Left lung (tissue), 10 donors: ENCODE measurements around the gene ANKS1B. TPM values are rescaled to one million over a fixed set of nuclear protein-coding genes. Genes with fewer than 3 reads are reported as not detected.

ENCODE experiments used
- ATAC-seq: fragments of 200-7000 bp; cut with Tn5 transposase; one replicate; pipeline ENCODE4 v1.9.1; 2020; ENCODE audit warnings: moderate library complexity
- DNase-seq, 4 donors: peaks; one replicate each; pipeline ENCODE4 v3.0.0-alpha.2; 2013 to 2020
- H3K27ac ChIP-seq, 2 donors: fragments of 200-600 bp; sonication (generic) in 1 of 2; one replicate each; pipeline versions ENCODE4 v1.5.0 to v1.8.0; 2020 to 2021
- H3K27me3 ChIP-seq, 2 donors: fragments of 200-600 bp; sonication (generic) in 1 of 2; one replicate each; pipeline versions ENCODE4 v1.5.0 to v1.8.0; 2020 to 2021
- H3K36me3 ChIP-seq, 2 donors: fragments of 200-600 bp; sonication (generic) in 1 of 2; one replicate each; pipeline versions ENCODE4 v1.5.0 to v1.8.0; 2020 to 2021
- H3K4me1 ChIP-seq, 2 donors: fragments of 200-600 bp; one replicate each; pipeline ENCODE4 v1.8.0; 2021
- H3K4me3 ChIP-seq, 2 donors: fragments of 200-600 bp; sonication (generic) in 1 of 2; one replicate each; pipeline versions ENCODE4 v1.5.0 to v1.8.0; 2020 to 2021; ENCODE audit warnings: mild to moderate bottlenecking in 1 of 2
- H3K9me3 ChIP-seq, 2 donors: fragments of 200-600 bp; sonication (generic) in 1 of 2; one replicate each; pipeline versions ENCODE4 v1.5.0 to v1.8.0; 2020 to 2021
- CTCF ChIP-seq, 2 donors: fragments of 200-600 bp; sonication (generic) in 1 of 2; IDR thresholded peaks; one replicate each; pipeline versions ENCODE4 v1.5.0 to v1.8.0; 2021; ENCODE audit warnings: antibody characterized with exemption in 2 of 2
- intact Hi-C, 2 donors: fragments of 100-400 bp; cut with DNase I; formaldehyde crosslinking; loops; one replicate each; pipeline versions ENCODE4 v1.11.2 to v1.14.2; 2022
- polyA plus RNA-seq, 6 donors: library from polyadenylated mRNA; unstranded; fragments of 120-200 nt; gene quantifications; one replicate each; pipeline ENCODE4 v1.2.1, GENCODE V29; 2013; ENCODE audit not compliant: insufficient read length in 6 of 6
- total RNA-seq, 2 donors: library from RNA; stranded (reverse); fragmentation: NEBNext Ultra II Directional; extraction: Animal tissue kit (Norgen Biotek cat#: 25700); gene quantifications; one replicate each; pipeline ENCODE4 v1.2.1, GENCODE V29; 2021
- donor health status: DM: no; HTN: yes; CAD: no.
- donor health status: DM: no; HTN: no; CAD: no.

Gene ANKS1B
- total and polyA plus RNA-seq, 8 donors, result 4.9 to 31.8 (median 14.9) TPM

- ATAC-seq (no peak), DNase-seq (no peak)
- Histone ChIP-seq H3K4me1 (peaks cover 0 to under 1% of the 10 kb centered on the region in 2 donors), H3K4me3 (no peak overlapping the region), H3K27ac (no peak overlapping the region), H3K27me3 (no peaks in the 10 kb centered on the region), H3K36me3 (no peaks in the 10 kb centered on the region), H3K9me3 (no peaks in the 10 kb centered on the region)
- no peak for TF ChIP-seq CTCF (IDR thresholded peaks at IDR 0.05)
- intact Hi-C loops, result no loop called here
Measured at GRCh38 chr12:99954724-99955123, 30.0 kb downstream of the ANKS1B start.

DNA sequence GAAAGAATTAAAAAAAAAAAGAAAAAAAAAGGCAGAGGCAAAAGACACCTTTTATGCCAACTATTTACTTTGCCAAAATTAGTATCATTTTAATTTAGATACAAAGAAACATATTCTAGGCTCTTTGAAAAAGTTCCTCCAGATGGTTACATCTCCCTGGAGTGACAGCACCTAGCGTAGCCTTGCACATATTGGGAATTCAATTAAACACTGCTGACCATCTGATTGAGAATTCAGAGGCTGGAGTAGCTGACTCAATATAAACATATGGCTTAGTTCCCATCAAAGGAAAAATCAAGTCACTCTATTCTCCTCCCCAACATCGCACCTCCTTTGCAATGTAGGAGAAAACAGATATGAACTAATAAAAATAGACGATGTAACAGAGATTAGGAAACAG is 36.4 kb downstream of the ANKS1B start:
- H3K27ac ChIP-seq, result no peak overlapping the region
- ATAC-seq (no peak), DNase-seq (no peak)
- H3K4me3 ChIP-seq, result no peak overlapping the region
- no peaks in the 10 kb centered on the region for H3K4me1 ChIP-seq
- no peak for TF ChIP-seq CTCF (IDR thresholded peaks at IDR 0.05)
- H3K9me3 ChIP-seq, result no peaks in the 10 kb centered on the region
- H3K36me3 ChIP-seq, result no peaks in the 10 kb centered on the region
- intact Hi-C loops, result no loop called here
- no peaks in the 10 kb centered on the region for H3K27me3 ChIP-seq

DNA sequence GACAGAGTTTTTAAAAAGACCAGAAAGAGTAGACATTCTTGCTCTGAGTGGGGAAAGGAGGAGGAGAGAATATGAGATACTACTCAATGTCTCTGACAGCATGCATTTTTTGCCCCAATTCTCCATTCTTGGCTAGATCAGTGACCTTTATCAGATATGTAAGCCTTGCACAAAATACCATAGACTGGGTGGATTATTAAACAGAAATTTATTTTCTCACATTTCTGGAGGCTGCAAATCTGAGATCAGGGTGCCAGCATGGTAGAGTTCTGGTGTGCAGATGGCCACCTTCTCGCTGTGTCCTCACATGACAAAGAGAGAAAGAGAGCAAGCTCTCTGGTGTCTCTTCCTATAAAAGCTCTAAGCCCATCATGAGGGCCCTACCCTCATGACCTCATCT is 38.6 kb downstream of the ANKS1B start:
- ATAC-seq (no peak), DNase-seq (no peak)
- H3K36me3 ChIP-seq, result no peaks in the 10 kb centered on the region
- no peaks in the 10 kb centered on the region for H3K4me1 ChIP-seq
- intact Hi-C loops, result no loop called here
- H3K27me3 ChIP-seq, result no peaks in the 10 kb centered on the region
- no peak overlapping the region for H3K27ac ChIP-seq
- no peak overlapping the region for H3K4me3 ChIP-seq
- TF ChIP-seq CTCF (IDR thresholded peaks at IDR 0.05), result no peak
- no peaks in the 10 kb centered on the region for H3K9me3 ChIP-seq

DNA sequence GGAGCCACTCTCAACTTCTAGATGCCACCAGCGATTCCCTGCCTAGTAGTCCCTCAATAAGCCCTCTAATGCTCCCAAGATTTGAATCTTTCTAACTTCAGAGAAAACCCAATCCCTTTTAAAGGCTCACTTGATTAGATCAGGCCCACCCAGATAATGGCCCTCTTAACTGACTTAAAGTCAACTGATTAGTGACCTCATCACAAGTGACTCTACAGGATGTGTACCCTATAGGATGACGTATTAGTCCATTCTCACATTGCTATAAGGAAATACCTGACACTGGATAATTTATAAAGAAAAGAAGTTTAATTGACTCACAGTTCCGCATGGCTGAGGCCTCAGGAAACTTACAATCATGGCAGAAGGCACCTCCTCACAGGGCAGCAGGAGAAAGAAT is 49.1 kb downstream of the ANKS1B start:
- no peaks in the 10 kb centered on the region for H3K36me3 ChIP-seq
- ATAC-seq (no peak), DNase-seq (no peak)
- no peak overlapping the region for H3K4me3 ChIP-seq
- H3K27ac ChIP-seq, result no peak overlapping the region
- H3K9me3 ChIP-seq, result no peaks in the 10 kb centered on the region
- H3K4me1 ChIP-seq, result no peaks in the 10 kb centered on the region
- intact Hi-C loops, result no loop called here
- TF ChIP-seq CTCF (IDR thresholded peaks at IDR 0.05), result no peak
- H3K27me3 ChIP-seq, result no peaks in the 10 kb centered on the region

DNA sequence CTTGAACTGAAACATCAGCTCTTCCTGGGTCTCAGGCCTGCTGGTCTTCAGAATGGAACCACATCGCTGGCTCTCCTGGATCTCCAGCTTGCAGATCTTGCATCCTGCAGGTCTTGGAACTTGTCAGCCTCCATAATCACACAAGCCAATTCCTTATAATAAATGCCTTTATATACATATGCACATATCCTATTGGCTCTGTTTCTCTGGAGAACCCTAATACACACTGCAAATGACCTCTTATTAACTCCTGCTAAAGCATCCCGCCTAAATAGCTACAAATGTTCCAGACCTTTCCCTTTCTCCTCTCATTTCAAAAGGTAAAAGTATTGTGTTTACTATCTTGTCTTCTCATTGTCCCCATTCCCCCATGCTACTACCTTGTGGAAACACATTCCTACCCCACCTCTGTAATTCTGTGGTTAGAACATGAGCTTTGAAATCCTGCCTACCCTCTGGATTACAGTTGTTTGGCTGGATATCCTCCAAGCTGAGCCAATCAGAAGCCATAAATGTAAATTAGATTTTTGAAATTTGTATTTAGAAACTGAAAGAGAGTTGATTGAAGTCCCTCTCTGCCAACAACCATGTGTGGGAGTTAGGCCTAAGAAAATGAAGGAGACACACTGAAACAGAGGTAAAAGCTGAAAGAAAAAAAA is 58.1 kb downstream of the ANKS1B start:
- no peak for DNase-seq
- intact Hi-C loops, result no loop called here

More for the DNA sequence above, 58.1 kb downstream of the ANKS1B start:
- Histone ChIP-seq H3K27me3 (no peaks in the 10 kb centered on the region), H3K36me3 (no peaks in the 10 kb centered on the region), H3K4me3 (no peak overlapping the region), H3K9me3 (no peaks in the 10 kb centered on the region), H3K27ac (no peak overlapping the region), H3K4me1 (no peaks in the 10 kb centered on the region)
- ATAC-seq, result no peak
- no peak for TF ChIP-seq CTCF (IDR thresholded peaks at IDR 0.05)
